Neural crest cell (in vitro differentiated cells): ENCODE measurements around the gene TXLNB. TPM values are rescaled to one million over a fixed set of nuclear protein-coding genes. Genes with fewer than 3 reads are reported as not detected.

ENCODE experiments used
- DNase-seq: peaks from one replicate; pipeline ENCODE4 v3.0.0; 2021; ENCODE audit warnings: low read depth, mixed read lengths, low spot score
- H3K27ac Mint-ChIP-seq: one replicate; pipeline ENCODE4 v1.8.0; 2021; ENCODE audit warnings: mild to moderate bottlenecking, mixed read lengths; ENCODE audit not compliant: unreplicated experiment
- H3K27me3 Mint-ChIP-seq: 2 replicates; pipeline ENCODE4 v1.8.0; 2021; ENCODE audit warnings: low read depth, mild to moderate bottlenecking, mixed read lengths
- H3K36me3 Mint-ChIP-seq: 2 replicates; pipeline ENCODE4 v1.8.0; 2021; ENCODE audit warnings: low read depth, mild to moderate bottlenecking, mixed read lengths
- H3K4me1 Mint-ChIP-seq: 2 replicates; pipeline ENCODE4 v1.8.0; 2021; ENCODE audit warnings: mixed read lengths
- H3K4me3 Mint-ChIP-seq: one replicate; pipeline ENCODE4 v1.8.0; 2021; ENCODE audit warnings: mild to moderate bottlenecking, mixed read lengths
- H3K9me3 Mint-ChIP-seq: 2 replicates; pipeline ENCODE4 v1.8.0; 2021; ENCODE audit warnings: mixed read lengths
- CTCF ChIP-seq: fragments of 200-600 bp; sonication (generic); conservative IDR thresholded peaks from 2 replicates; pipeline ENCODE4 v1.5.0; 2021; ENCODE audit warnings: antibody characterized with exemption, mild to moderate bottlenecking
- total RNA-seq: library from RNA; stranded (reverse); gene quantifications from 2 replicates; pipeline ENCODE4 v1.2.1, GENCODE V29; 2021

Gene TXLNB
- total RNA-seq, 1 donor from 2014 or later = 0.65 TPM

DNA sequence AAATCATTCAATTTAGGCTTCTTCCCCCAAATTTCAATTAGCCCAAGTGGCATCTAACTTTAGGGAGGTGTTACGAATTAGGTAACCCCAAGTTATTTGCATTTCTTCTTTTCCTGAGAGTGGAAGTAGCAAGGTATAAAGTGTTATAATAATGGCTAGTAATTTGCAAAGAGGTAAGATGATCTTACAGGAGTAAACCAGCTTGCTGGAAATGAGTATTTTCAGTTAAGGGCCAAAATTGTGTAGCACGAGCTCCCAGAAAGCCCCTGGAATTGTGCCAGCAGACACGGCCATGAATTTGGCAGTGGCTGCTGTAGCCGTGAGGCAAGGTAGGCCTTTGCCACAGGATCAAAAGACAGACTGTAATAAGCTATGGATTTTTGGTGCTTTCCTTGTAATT, 44.7 kb upstream of the TXLNB start:
- H3K4me3 Mint-ChIP-seq = no peak overlapping the region
- no peaks in the 10 kb centered on the region for H3K4me1 Mint-ChIP-seq
- no peak for DNase-seq
- H3K9me3 Mint-ChIP-seq = no peaks in the 10 kb centered on the region
- H3K36me3 Mint-ChIP-seq = no peaks in the 10 kb centered on the region
- no peaks in the 10 kb centered on the region for H3K27me3 Mint-ChIP-seq
- TF ChIP-seq CTCF = no peak
- H3K27ac Mint-ChIP-seq = no peak overlapping the region

- no peaks in the 10 kb centered on the region for H3K27me3 Mint-ChIP-seq
- no peaks in the 10 kb centered on the region for H3K36me3 Mint-ChIP-seq
- no peak overlapping the region for H3K27ac Mint-ChIP-seq
- TF ChIP-seq CTCF = no peak
- no peak for DNase-seq
- H3K4me3 Mint-ChIP-seq = no peak overlapping the region
- H3K9me3 Mint-ChIP-seq = no peaks in the 10 kb centered on the region
- no peaks in the 10 kb centered on the region for H3K4me1 Mint-ChIP-seq
These were observed 43.8 kb upstream of the TXLNB start for GRCh38 chr6:139335447-139336210.

GRCh38 chr6:139334806-139335446, 43.1 kb upstream of the TXLNB start:
- H3K27ac Mint-ChIP-seq = no peak overlapping the region
- H3K4me3 Mint-ChIP-seq = no peak overlapping the region
- no peak for DNase-seq
- H3K9me3 Mint-ChIP-seq = no peaks in the 10 kb centered on the region
- no peaks in the 10 kb centered on the region for H3K36me3 Mint-ChIP-seq
- no peaks in the 10 kb centered on the region for H3K4me1 Mint-ChIP-seq
- H3K27me3 Mint-ChIP-seq = no peaks in the 10 kb centered on the region
- no peak for TF ChIP-seq CTCF

GRCh38 chr6:139330826-139331500, 39.2 kb upstream of the TXLNB start:
- no peak for TF ChIP-seq CTCF
- DNase-seq = no peak
- Mint-ChIP-seq H3K27me3 (no peaks in the 10 kb centered on the region), H3K4me1 (peaks cover 5% of the 10 kb centered on the region), H3K9me3 (peaks cover 4% of the 10 kb centered on the region), H3K27ac (no peak overlapping the region), H3K4me3 (no peak overlapping the region), H3K36me3 (no peaks in the 10 kb centered on the region)

GRCh38 chr6:139330306-139330705, 38.5 kb upstream of the TXLNB start:
- H3K27me3 Mint-ChIP-seq = no peaks in the 10 kb centered on the region

More at GRCh38 chr6:139330306-139330705, 38.5 kb upstream of the TXLNB start:
- DNase-seq = no peak
- H3K27ac Mint-ChIP-seq = no peak overlapping the region
- H3K4me1 Mint-ChIP-seq = peaks cover 9% of the 10 kb centered on the region
- peaks cover 4% of the 10 kb centered on the region for H3K9me3 Mint-ChIP-seq
- no peak overlapping the region for H3K4me3 Mint-ChIP-seq
- no peaks in the 10 kb centered on the region for H3K36me3 Mint-ChIP-seq
- no peak for TF ChIP-seq CTCF
